ENCODE data around the gene AMOTL1.

The AMOTL1 gene

DNA sequence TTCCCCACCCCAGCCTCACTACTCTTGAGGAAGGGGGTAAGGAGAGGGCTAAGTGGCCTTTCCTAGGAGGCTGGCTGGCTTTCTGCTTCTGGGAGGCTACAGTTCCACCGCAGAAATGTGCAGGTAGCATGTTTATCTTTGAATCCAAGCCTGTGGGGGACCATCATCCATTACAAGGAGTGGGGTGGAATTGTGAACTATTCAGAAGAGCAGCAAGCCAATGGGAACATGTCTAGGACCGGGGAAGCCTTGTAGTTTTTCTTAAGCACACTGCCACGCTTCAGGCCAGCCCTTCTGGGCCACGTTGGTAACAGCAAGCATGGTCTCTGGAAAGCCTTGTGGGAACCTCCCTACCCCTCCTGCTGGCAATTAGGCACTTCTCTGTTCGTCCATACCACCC, 100.3 kb downstream of the AMOTL1 start:
- DNase-seq (ENCODE audit: extremely low spot score, insufficient read length, low read depth), result no peak
- no peak for FAIRE-seq

DNA sequence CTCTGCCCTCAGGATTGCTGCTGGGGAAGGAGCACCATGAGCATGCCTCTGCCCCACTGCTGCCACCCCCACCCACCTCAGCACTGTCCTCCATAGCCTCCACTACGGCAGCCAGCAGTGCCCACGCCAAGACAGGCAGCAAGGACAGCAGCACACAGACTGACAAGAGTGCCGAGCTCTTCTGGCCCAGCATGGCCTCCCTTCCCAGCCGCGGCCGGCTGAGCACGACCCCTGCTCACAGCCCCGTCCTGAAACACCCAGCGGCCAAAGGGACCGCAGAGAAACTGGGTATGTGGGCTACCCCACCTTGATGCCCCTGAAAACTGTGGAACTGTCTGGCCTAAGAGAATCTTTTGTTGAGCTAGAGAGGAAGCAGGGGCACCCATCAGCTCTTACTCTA, 101.0 kb downstream of the AMOTL1 start:
- no peak for DNase-seq (ENCODE audit: extremely low spot score, insufficient read length, low read depth)
- no peak for FAIRE-seq

DNA sequence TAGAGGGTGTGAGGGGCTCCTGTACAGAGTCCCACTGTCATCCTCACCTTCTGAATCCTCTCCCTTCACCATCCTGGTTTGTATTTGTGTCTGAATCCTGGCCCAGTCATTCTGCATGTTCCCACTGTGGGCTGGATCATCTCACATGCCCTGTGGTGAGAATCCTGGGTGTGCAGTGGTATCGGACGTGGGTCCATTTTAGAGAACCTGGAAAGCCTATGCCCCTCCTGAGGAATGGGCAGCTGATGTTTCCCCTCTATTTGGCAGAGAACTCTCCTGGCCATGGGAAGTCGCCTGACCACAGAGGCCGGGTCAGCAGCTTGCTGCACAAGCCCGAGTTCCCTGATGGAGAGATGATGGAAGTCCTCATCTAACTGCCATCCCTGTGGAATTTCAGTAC, 102.3 kb downstream of the AMOTL1 start:
- DNase-seq (ENCODE audit: extremely low spot score, insufficient read length, low read depth) (no peak), FAIRE-seq (no peak)

GRCh38 chr11:94871491-94872185, 103.5 kb downstream of the AMOTL1 start:
- DNase-seq (ENCODE audit: extremely low spot score, insufficient read length, low read depth) (no peak), FAIRE-seq (no peak)

GRCh38 chr11:94873916-94874540, 105.9 kb downstream of the AMOTL1 start:
- DNase-seq (ENCODE audit: extremely low spot score, insufficient read length, low read depth), result no peak
- FAIRE-seq, result no peak

DNA sequence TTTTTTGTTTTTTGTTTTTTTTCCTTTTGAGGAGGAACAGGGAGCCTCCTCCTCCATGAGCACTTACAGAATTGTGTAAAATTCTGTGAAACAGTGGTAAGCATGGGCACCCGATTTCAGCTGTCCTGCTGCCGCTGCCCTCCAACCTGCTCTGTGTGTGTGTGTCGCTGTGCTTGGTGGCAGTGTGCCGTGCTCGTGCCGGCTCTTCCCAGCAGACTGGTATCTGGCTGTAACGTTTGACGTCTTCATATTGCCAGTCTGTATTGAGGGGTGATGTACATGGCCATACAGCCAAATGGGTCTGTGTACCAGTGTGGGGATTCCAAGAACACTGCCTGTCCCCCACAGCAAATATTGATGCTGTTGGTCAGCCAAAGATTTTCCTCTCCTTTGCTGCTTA, 108.1 kb downstream of the AMOTL1 start:
- FAIRE-seq, result no peak
- DNase-seq (ENCODE audit: extremely low spot score, insufficient read length, low read depth), result no peak

- FAIRE-seq, result peak; percentile 72
- DNase-seq (ENCODE audit: extremely low spot score, insufficient read length, low read depth), result peak; percentile 50
These were observed 108.7 kb downstream of the AMOTL1 start for GRCh38 chr11:94876645-94877442.

GRCh38 chr11:94877443-94878200, 109.5 kb downstream of the AMOTL1 start:
- DNase-seq (ENCODE audit: extremely low spot score, insufficient read length, low read depth) (no peak), FAIRE-seq (no peak)

- DNase-seq (ENCODE audit: extremely low spot score, insufficient read length, low read depth) (no peak), FAIRE-seq (no peak)
These were observed 110.8 kb downstream of the AMOTL1 start for GRCh38 chr11:94879006-94879405.

GRCh38 chr11:94880216-94880615, 112.1 kb downstream of the AMOTL1 start:
- no peak for FAIRE-seq
- no peak for DNase-seq (ENCODE audit: extremely low spot score, insufficient read length, low read depth)

GRCh38 chr11:94882931-94883330, 114.8 kb downstream of the AMOTL1 start:
- FAIRE-seq (no peak), DNase-seq (ENCODE audit: extremely low spot score, insufficient read length, low read depth) (no peak)

- DNase-seq (ENCODE audit: extremely low spot score, insufficient read length, low read depth), result no peak
- no peak for FAIRE-seq
These were observed 115.7 kb downstream of the AMOTL1 start for GRCh38 chr11:94883878-94884277.

GRCh38 chr11:94884376-94884775, 116.2 kb downstream of the AMOTL1 start:
- DNase-seq (ENCODE audit: extremely low spot score, insufficient read length, low read depth), result no peak
- FAIRE-seq, result no peak

DNA sequence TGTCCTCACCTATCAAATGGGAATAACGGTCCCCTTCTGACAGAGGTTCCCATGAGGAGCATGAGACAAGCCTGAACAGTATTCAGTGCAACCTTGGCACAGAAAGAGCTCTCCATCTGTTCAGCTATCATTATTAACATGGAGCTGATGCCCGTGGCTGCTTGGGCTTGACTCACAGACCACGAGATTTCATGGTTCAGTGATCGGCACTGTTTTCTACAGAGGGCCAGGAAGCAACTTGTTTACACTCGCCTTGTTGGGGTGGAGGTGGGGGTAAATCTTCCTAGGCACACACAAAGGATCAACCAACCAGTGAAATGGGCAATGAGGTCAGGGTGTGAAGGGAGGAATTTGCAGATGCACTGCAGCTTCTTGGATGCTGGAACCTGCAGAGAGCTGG, 117.0 kb downstream of the AMOTL1 start:
- peak; percentile 49 for FAIRE-seq
- no peak for DNase-seq (ENCODE audit: extremely low spot score, insufficient read length, low read depth)

- no peak for FAIRE-seq
- no peak for DNase-seq (ENCODE audit: extremely low spot score, insufficient read length, low read depth)
These were observed 117.4 kb downstream of the AMOTL1 start for GRCh38 chr11:94885581-94885980.

- DNase-seq (ENCODE audit: extremely low spot score, insufficient read length, low read depth), result no peak
- no peak for FAIRE-seq
These were observed 120.0 kb downstream of the AMOTL1 start for GRCh38 chr11:94888204-94888603.

DNA sequence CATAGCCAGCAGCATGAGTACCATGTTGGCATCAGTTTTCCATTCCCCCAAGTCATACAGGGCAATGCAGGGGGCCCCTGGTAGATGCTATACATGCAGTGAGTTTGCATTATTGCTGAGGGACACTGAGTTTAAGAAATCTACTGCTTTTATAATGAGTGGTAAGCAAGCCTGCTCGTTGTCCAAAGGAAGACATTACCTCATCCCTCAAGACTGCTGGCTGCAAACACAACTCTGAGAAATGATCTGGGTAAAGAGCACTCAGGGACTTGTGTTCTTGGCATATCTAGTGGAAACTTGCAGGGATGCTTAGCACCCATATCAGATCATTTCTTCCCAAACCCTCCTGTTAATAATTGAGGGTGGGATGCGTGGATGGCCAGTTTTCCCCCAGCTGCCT, 127.3 kb downstream of the AMOTL1 start:
- FAIRE-seq, result no peak

DNA sequence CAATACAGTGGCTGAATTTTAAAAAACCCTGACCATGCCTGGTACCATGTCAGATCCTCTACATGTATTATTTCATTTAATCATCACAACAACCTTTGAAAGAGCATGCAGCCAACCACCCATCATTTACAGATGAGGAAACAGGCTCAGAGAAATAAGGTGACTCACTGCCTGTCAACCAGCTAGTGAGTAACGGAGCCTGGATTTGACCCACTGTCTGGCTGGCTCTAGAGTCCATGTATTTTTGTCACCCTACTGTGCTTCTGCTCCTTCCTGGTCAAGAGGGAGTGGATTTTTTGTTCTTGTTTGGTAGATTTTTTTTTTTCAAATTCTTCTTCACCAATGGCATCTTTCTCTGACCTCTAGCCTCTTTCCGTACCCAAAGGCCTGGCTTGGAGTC, 127.8 kb downstream of the AMOTL1 start:
- FAIRE-seq (no peak), DNase-seq (ENCODE audit: extremely low spot score, insufficient read length, low read depth) (no peak)

More for the DNA sequence above, 127.3 kb downstream of the AMOTL1 start:
- no peak for DNase-seq (ENCODE audit: extremely low spot score, insufficient read length, low read depth)

GRCh38 chr11:94897330-94897768, 129.2 kb downstream of the AMOTL1 start:
- FAIRE-seq, result peak; percentile 70
- DNase-seq (ENCODE audit: extremely low spot score, insufficient read length, low read depth), result no peak

- no peak for DNase-seq (ENCODE audit: extremely low spot score, insufficient read length, low read depth)
- FAIRE-seq, result no peak
These were observed 139.1 kb downstream of the AMOTL1 start for GRCh38 chr11:94907226-94907625.

Data from GM18507 (cell line).